AG04449 (cell line): Measurements from ENCODE around the gene TMEM255B.

Experiments
- CTCF ChIA-PET: fragments of 350-600 bp; formaldehyde crosslinking; extraction: SDS; loops from one replicate; lab custom pipeline; 2021; ENCODE audit warnings: antibody characterized with exemption; lab: Yijun Ruan, JAX
- POLR2A ChIA-PET: fragments of 400-600, 350-600 bp; formaldehyde crosslinking; extraction: SDS; loops from one replicate; lab custom pipeline; 2020; ENCODE audit warnings: antibody characterized with exemption, inconsistent platforms; lab: Yijun Ruan, JAX
- DNase-seq: peaks from one replicate; pipeline ENCODE4 v3.0.0-alpha.2; 2010; ENCODE audit warnings: low read depth, low spot score
- H3K4me3 ChIP-seq: 2 replicates; pipeline ENCODE4 v1.5.1; 2011; ENCODE audit warnings: low read depth, mild to moderate bottlenecking, control low read depth, low read length
- CTCF ChIP-seq: IDR thresholded peaks from one replicate; pipeline ENCODE4 v1.5.1; 2011; ENCODE audit warnings: mild to moderate bottlenecking, moderate library complexity, low read length, control low read depth, inconsistent platforms; ENCODE audit not compliant: insufficient read depth; ENCODE audit errors: missing control alignments

TMEM255B gene

GRCh38 chr13:113741191-113741668 is 17.8 kb upstream of the TMEM255B start:
- TF ChIP-seq CTCF = no peak
- POLR2A ChIA-PET = no interaction called here
- H3K4me3 ChIP-seq = no peak overlapping the region
- CTCF ChIA-PET = interaction anchor here (1.5 kb wide), 1 partner anchor 17 kb away, joined by 6 read pairs; no protein-coding TSS in a partner anchor
- no peak for DNase-seq

- no peak for DNase-seq
- TF ChIP-seq CTCF = peak; percentile 38
- POLR2A ChIA-PET = no interaction called here
- H3K4me3 ChIP-seq = no peak overlapping the region
- CTCF ChIA-PET = interaction anchor here (0.6 to 1.5 kb wide), 2 partner anchors 18 to 507 kb away, joined by 3 to 6 read pairs; no protein-coding TSS in a partner anchor
Observed at GRCh38 chr13:113742000-113742441, 17.0 kb upstream of the TMEM255B start.

GRCh38 chr13:113742445-113743120 is 16.4 kb upstream of the TMEM255B start:
- no peak for DNase-seq
- TF ChIP-seq CTCF = no peak
- no peak overlapping the region for H3K4me3 ChIP-seq
- POLR2A ChIA-PET = no interaction called here
- CTCF ChIA-PET = interaction anchor here (0.9 to 1.2 kb wide), 3 partner anchors 16 to 205 kb away, joined by 3 to 4 read pairs (median 3); no protein-coding TSS in a partner anchor

- H3K4me3 ChIP-seq = no peak overlapping the region
- ChIA-PET CTCF (interaction anchor here (0.9 to 1.2 kb wide), 3 partner anchors 17 to 204 kb away, joined by 3 to 4 read pairs (median 3); no protein-coding TSS in a partner anchor), POLR2A (no interaction called here)
- DNase-seq = no peak
- no peak for TF ChIP-seq CTCF
Observed at GRCh38 chr13:113743366-113744195, 15.4 kb upstream of the TMEM255B start.

- H3K4me3 ChIP-seq = no peak overlapping the region
- TF ChIP-seq CTCF = no peak
- ChIA-PET POLR2A (no interaction called here), CTCF (interaction anchor here (1.2 kb wide), 1 partner anchor 20 kb away, joined by 4 read pairs; no protein-coding TSS in a partner anchor)
- DNase-seq = no peak
Observed at GRCh38 chr13:113744197-113745000, 14.6 kb upstream of the TMEM255B start.
